OCI-LY1 (cell line): Measurements from ENCODE around the gene GON7.

Source experiments
- H2AFZ ChIP-seq: fragments of 200-600 bp; sonication (generic), shearing (Covaris generic); 2 replicates; pipeline ENCODE4 v1.6.0; 2014; ENCODE audit warnings: antibody characterized with exemption, mild to moderate bottlenecking, low read length
- H3F3A ChIP-seq: fragments of 200-600 bp; sonication (generic), shearing (Covaris generic); 2 replicates; pipeline ENCODE4 v1.6.0; 2014; ENCODE audit warnings: mild to moderate bottlenecking, antibody characterized with exemption, low read length, moderate library complexity; ENCODE audit not compliant: insufficient read depth
- H3K27ac ChIP-seq: fragments of 200-600 bp; sonication (generic); 2 replicates; pipeline ENCODE4 v1.5.1; 2014; ENCODE audit warnings: low read length, mixed run types, mild to moderate bottlenecking, low read depth; ENCODE audit not compliant: poor library complexity, severe bottlenecking
- H3K27me3 ChIP-seq: fragments of 200-600 bp; sonication (generic); 2 replicates; pipeline ENCODE4 v1.6.0; 2014; ENCODE audit warnings: antibody characterized with exemption, mild to moderate bottlenecking, low read length, moderate library complexity; ENCODE audit not compliant: insufficient read depth
- H3K36me3 ChIP-seq: fragments of 200-600 bp; sonication (generic); 2 replicates; pipeline ENCODE4 v1.6.1; 2014; ENCODE audit warnings: mild to moderate bottlenecking, antibody characterized with exemption, low read length, moderate library complexity, mixed read lengths; ENCODE audit not compliant: insufficient read depth
- H3K4me1 ChIP-seq: fragments of 200-600 bp; sonication (generic); 2 replicates; pipeline ENCODE4 v1.5.1; 2014; ENCODE audit warnings: mild to moderate bottlenecking, low read length, moderate library complexity; ENCODE audit not compliant: insufficient read depth, severe bottlenecking
- H3K4me2 ChIP-seq: fragments of 200-600 bp; sonication (generic), shearing (Covaris generic); 2 replicates; pipeline ENCODE4 v1.6.1; 2014; ENCODE audit warnings: low read length
- H3K4me3 ChIP-seq: fragments of 200-600 bp; sonication (generic); 2 replicates; pipeline ENCODE4 v1.5.1; 2014; ENCODE audit warnings: low read length, low read depth, mild to moderate bottlenecking, mixed read lengths; ENCODE audit not compliant: poor library complexity, severe bottlenecking
- H3K79me2 ChIP-seq: fragments of 200-600 bp; shearing (Covaris generic); 2 replicates; pipeline ENCODE4 v1.6.1; 2016; ENCODE audit warnings: mixed run types, low read length, mixed read lengths; ENCODE audit not compliant: insufficient read depth
- H3K9ac ChIP-seq: fragments of 200-600 bp; sonication (generic), shearing (Covaris generic); 2 replicates; pipeline ENCODE4 v1.6.1; 2014; ENCODE audit warnings: mild to moderate bottlenecking, low read length, mixed read lengths
- H3K9me2 ChIP-seq: fragments of 200-600 bp; sonication (generic), shearing (Covaris generic); 2 replicates; pipeline ENCODE4 v1.6.1; 2014; ENCODE audit warnings: low read depth, mild to moderate bottlenecking, low read length, mixed read lengths
- H3K9me3 ChIP-seq: fragments of 200-600 bp; shearing (Covaris generic); 2 replicates; pipeline ENCODE4 v1.6.1; 2014; ENCODE audit warnings: low read length, mixed read lengths
- H4K20me1 ChIP-seq: fragments of 200-600 bp; sonication (generic), shearing (Covaris generic); 2 replicates; pipeline ENCODE4 v1.6.0; 2016; ENCODE audit warnings: mild to moderate bottlenecking, low read length; ENCODE audit not compliant: insufficient read depth
- EZH2 ChIP-seq: fragments of 200-600 bp; sonication (generic), shearing (Covaris generic); IDR thresholded peaks from 2 replicates; pipeline ENCODE4 v1.8.0; 2017; ENCODE audit warnings: borderline replicate concordance, mixed run types, mild to moderate bottlenecking, antibody characterized with exemption, low read length, moderate library complexity, mixed read lengths
- TF ChIP-seq, protein P1 (sequence below): fragments of 200-600 bp; sonication (generic), shearing (Covaris generic); IDR thresholded peaks from 2 replicates; pipeline ENCODE4 v1.5.1; 2017; ENCODE audit warnings: mild to moderate bottlenecking, antibody characterized with exemption, low read length, moderate library complexity, mixed read lengths

Gene GON7

DNA sequence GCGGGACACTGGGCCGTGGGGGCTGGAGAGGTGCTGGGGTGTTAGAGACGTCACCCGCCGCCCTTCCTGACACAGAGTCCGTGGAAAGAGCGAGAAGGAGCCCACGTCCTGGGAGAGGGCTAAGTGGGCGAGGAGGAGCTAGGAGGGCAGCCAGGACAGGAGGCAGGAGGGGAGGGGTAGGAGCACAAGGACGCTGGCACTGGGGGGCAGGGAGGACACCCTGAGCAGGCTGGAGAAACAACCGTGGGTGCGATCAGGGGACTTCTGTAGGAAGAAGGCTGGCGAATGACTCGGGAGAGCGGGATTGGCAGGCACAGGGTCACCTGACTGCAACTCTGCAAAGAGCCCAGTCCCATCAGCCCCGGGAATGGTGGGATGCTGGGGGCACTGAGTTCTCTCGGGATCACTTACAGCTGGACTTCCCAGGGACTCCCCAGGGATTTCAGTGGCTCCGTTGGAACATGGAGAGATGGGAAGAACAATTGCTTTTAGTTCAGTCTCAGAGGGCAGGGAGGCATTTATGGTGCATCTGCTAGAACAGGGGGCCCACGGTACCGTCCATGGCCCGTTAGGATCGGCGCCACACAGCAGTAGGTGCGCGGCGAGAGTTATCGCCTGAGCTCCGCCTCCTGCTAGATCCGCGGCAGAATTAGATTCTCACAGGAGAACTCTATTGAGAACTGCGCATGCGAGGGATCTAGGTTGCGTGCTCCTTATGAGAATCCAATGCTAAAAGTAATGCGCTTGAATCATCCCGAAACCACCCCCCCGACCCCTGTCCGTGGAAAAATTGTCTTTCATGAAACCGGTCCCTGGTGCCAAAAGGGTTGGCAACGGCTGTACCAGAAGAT, 24.5 kb upstream of the GON7 start:
- Histone ChIP-seq H3K4me3 (no peak overlapping the region), H3K9me2 (no peaks in the 10 kb centered on the region), H3K9ac (no peak overlapping the region), H4K20me1 (no peaks in the 10 kb centered on the region), H3K4me2 (no peak overlapping the region), H3K27me3 (no peaks in the 10 kb centered on the region; the same call in 1 of the 2 replicates), H3K9me3 (no peaks in the 10 kb centered on the region), H3K36me3 (peaks cover 24% of the 10 kb centered on the region), H3K27ac (no peak overlapping the region), H3K4me1 (no peaks in the 10 kb centered on the region), H3K79me2 (no peaks in the 10 kb centered on the region), H2AFZ (no peak overlapping the region), H3F3A (no peaks in the 10 kb centered on the region; the same call in 1 of the 2 replicates)
- TF ChIP-seq, protein P1, sequence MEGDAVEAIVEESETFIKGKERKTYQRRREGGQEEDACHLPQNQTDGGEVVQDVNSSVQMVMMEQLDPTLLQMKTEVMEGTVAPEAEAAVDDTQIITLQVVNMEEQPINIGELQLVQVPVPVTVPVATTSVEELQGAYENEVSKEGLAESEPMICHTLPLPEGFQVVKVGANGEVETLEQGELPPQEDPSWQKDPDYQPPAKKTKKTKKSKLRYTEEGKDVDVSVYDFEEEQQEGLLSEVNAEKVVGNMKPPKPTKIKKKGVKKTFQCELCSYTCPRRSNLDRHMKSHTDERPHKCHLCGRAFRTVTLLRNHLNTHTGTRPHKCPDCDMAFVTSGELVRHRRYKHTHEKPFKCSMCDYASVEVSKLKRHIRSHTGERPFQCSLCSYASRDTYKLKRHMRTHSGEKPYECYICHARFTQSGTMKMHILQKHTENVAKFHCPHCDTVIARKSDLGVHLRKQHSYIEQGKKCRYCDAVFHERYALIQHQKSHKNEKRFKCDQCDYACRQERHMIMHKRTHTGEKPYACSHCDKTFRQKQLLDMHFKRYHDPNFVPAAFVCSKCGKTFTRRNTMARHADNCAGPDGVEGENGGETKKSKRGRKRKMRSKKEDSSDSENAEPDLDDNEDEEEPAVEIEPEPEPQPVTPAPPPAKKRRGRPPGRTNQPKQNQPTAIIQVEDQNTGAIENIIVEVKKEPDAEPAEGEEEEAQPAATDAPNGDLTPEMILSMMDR: no peak
- no peak for TF ChIP-seq EZH2

DNA sequence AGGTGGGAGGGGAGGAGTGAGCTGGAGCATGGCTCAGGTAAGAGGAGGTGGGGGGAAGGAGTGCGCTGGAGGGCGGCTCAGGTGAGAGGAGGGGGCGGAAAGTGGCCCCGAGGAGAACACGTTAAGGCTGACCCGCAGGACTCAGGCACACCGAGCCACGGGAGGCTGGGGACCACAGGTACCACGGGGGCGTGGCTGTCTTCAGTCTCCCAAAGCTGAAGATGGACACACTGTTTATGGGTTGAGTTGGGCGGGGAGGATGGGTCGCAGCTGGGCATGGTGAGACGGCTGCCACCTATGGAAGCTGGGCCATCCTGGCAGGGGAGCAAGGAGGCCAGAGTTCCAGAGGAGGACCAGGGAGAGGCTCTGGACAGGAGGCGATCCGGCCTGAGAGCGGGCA, 23.7 kb upstream of the GON7 start:
- Histone ChIP-seq H2AFZ (no peak overlapping the region), H3K9me2 (no peaks in the 10 kb centered on the region), H3K4me3 (no peak overlapping the region), H3K27me3 (no peaks in the 10 kb centered on the region; the same call in 1 of the 2 replicates), H3K9ac (no peak overlapping the region), H3F3A (no peaks in the 10 kb centered on the region; the same call in 1 of the 2 replicates), H3K36me3 (peaks cover 32% of the 10 kb centered on the region), H3K4me1 (no peaks in the 10 kb centered on the region), H3K27ac (no peak overlapping the region), H3K4me2 (no peak overlapping the region), H4K20me1 (no peaks in the 10 kb centered on the region), H3K9me3 (no peaks in the 10 kb centered on the region), H3K79me2 (no peaks in the 10 kb centered on the region)
- TF ChIP-seq EZH2: no peak

DNA sequence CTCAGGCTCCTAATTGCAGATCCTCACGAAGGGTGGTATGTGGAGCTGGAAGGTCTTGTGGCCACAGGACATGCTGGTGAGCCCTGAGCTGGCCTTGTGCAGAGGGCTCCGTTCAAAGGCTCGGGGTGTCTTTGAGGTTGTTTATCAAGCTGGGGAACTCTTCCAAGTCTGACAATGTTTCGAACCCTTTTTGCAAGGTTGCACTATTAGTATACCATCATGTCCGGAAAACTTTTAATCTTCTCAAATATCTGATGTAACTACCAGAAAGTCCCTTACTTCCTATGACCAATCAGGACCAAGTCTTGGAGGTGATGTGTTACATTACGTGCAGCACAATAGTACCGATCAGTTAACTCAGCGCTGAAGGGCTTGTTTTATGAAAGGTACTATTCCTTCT, 21.7 kb upstream of the GON7 start:
- H3K36me3 ChIP-seq: peaks cover 50% of the 10 kb centered on the region
- no peak for TF ChIP-seq EZH2
- TF ChIP-seq, protein P1: no peak
- H3K9me2 ChIP-seq: no peaks in the 10 kb centered on the region
- no peak overlapping the region for H3K9ac ChIP-seq
- H3K9me3 ChIP-seq: no peaks in the 10 kb centered on the region
- H3F3A ChIP-seq: no peaks in the 10 kb centered on the region
- no peaks in the 10 kb centered on the region for H4K20me1 ChIP-seq
- no peak overlapping the region for H2AFZ ChIP-seq
- H3K27me3 ChIP-seq: no peaks in the 10 kb centered on the region; the same call in 1 of the 2 replicates
- H3K4me1 ChIP-seq: no peaks in the 10 kb centered on the region
- H3K27ac ChIP-seq: no peak overlapping the region
- H3K4me2 ChIP-seq: no peak overlapping the region
- H3K4me3 ChIP-seq: no peak overlapping the region
- no peaks in the 10 kb centered on the region for H3K79me2 ChIP-seq

DNA sequence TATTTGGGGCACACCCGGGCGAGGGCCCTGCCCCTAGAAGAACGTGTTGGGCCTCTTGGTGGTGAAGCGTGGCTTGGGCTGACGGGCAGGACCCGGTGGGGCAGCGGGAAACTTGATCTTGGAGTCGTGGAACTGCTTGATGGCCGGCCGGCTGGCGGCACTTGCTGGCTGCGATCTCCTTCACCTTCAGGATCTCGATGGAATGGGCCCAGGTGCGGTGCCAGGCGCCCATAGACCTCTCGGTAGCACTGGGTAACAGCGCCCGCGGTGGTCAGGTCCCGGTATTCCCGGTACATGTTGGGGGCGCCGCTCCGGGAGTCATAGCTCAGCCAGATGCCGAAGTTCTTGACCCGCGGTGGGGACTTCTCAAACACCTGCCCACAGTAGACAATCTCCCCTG, 16.7 kb upstream of the GON7 start:
- Histone ChIP-seq H3K9me2 (no peaks in the 10 kb centered on the region), H3K79me2 (no peaks in the 10 kb centered on the region), H3K36me3 (peaks cover 78% of the 10 kb centered on the region), H3K27me3 (no peaks in the 10 kb centered on the region), H3K4me1 (no peaks in the 10 kb centered on the region), H3K27ac (no peak overlapping the region), H2AFZ (no peak overlapping the region), H3K4me3 (no peak overlapping the region), H4K20me1 (no peaks in the 10 kb centered on the region), H3F3A (no peaks in the 10 kb centered on the region), H3K4me2 (no peak overlapping the region), H3K9ac (no peak overlapping the region), H3K9me3 (no peaks in the 10 kb centered on the region)
- TF ChIP-seq EZH2: no peak
- TF ChIP-seq, protein P1: no peak
